HG03457 (cell line): ENCODE measurements around the gene FILIP1.

Experiments
- ATAC-seq: cut with Tn5 transposase; IDR thresholded peaks from one replicate; pipeline ENCODE4 v1.9.1; 2021; ENCODE audit warnings: moderate number of reproducible peaks; ENCODE audit not compliant: unreplicated experiment

FILIP1 gene

DNA sequence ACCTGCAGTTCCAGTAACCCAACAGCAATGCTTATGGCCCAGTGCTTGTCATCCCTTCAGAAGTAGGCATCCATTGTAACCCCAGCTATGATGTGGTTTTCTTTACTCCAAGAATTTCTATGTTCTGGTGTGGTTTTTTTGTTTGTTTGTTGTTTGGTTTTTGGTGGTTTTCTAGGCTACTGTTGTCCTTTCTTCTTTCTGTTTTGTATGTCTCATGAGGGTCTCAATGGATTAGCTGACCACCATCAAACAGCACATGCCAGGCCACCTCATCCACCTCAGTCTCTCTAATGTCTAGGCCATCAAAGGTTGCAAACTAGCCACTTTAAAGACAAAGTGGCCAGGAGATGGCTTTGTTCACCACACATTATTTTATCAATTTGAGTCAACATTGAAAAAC lies 149.6 kb downstream of the FILIP1 start:
- no peak for ATAC-seq

DNA sequence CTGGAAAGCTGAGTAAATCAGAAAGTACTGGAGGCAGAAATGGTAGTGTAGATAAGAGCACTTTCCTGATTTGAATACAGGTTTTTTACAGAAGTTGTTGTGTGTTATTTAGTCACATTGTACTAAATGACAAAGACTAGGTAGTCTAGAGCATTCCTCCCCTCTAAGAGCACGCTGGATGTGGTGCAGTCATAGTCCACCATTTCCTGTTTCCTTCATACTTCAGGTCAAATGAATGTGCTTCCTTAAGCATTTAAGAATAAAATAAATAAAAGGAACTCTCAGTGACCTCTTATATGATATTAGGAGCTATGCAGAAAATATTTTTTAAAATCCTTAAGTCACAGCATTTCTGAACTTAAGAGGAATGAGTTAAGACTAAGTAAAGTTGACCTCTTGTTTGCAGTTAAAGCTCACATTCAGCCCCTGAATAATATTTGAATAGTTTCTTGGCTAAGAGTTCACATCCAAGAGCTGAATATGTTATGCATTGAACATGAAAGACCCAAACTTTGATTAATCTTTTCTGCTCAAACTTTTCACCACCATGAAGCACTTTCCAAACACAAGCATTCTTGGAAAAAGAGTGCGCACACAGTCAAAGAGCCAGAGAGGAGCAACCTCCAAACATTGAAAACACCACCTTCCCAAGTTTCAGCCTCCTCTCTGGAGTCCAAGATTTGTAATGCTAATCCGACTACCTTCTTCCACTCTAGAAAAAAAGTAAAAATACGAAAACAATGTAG lies 155.6 kb downstream of the FILIP1 start:
- ATAC-seq = no peak

DNA sequence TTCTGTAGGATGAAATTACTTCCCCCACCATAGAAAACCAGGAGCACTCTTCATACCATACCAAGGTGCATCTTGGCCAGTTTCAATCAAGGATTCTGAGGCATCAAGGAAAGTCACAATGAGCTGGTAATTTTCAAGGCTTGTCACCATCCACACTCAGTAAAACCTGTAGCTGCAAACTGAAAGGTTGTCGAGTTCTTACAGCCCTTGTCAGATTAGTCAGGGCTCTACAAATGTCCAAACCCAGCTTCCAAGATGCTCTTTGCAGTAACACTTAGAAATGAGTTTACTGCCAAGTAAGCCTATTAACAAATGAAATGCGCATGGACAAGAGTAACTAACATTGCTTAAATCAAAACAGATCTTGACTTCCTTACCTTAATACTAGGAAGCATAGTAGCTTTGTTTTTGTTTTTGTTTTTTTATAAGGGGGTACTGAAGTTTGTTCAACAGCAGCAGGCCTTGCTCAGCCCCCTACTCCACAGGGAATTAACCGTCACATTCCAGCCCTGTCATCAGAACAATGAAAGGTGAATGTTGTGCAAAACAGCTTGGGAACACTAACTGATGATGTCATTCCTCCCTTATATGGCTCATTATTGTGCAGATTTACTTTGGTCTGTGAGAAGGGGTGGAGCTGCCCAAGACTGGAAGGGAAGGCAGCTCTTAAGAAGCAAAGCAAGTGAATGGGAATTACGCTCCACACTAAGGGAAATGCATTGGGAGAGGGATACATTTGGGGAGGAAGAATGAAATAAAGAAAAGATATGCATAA lies 159.1 kb downstream of the FILIP1 start:
- ATAC-seq = no peak

DNA sequence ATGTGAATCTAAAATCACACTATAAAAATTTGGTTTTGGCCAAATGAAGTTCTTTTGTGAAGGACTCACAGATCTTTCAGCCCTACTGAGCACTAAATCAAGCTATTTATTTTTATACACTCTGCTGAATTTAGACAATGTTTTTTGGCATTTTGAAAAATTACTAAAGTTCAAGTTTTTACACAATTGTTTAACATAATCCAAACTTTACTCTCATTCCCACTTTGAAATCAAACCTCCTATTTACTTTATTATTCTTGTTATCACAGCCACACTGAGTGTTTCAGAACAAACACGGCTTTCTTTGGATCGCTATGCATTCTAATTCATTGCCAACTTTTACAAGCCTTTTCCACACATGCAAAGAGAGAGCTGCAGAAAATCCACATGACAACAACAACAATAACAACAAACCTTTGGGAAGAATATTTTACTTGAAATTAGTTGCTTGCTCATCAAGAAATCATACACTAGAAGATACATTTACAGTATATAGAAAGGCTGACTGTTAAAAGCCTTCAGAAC lies 159.9 kb downstream of the FILIP1 start:
- ATAC-seq = no peak

DNA sequence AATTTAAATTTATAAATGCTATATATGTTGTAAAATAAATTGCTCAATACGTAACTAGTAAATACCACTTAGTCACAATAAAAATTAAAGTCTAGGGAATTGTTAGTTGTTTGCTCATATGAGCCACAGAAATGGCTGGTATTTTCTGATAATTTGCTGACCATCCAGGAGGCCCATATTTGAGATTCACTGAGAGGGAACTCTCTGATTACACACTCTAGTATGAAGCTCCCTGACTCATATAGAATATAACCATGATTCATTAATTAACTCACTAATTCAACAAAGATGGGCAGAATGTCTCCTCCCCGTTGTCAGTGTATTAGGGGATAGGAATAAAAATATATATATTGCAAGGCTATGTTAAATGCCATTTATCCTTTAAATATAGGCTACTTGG lies 162.4 kb downstream of the FILIP1 start:
- ATAC-seq = no peak

DNA sequence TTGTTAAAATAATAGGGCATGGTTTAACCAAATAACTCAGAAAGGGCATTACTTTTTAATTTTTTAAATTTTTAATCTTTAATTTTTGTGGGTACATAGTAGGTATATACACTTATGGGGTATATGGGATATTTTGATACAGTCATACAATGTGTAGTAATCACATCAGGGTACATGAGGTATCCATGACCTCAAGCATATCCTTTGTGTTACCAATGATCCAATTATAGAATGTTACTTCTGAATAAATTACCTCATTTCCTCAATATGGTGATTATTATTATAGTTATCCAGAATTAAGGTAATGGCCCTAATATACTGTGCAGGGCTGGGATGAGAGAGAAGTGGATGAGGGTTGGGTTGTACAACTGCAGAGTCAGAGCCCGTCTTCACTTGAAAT lies 163.9 kb downstream of the FILIP1 start:
- ATAC-seq = no peak

DNA sequence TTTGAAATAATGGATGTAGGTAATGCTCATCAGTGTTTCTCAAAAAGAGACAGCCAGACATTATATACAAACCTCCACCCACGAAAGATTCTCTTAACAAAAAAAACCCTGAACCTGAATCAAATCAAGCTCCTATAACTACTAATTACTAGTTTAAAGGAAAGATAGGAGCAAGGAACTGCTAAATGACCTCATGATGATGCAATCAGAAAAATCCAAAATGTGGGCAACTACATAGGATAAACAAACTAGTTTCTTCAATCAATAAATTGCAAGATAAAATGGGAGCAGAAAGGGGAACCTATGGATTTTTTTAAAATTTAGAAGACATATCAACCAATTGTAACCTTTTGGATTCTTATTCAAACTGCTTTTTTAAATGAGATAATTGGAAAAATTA lies 165.8 kb downstream of the FILIP1 start:
- no peak for ATAC-seq

DNA sequence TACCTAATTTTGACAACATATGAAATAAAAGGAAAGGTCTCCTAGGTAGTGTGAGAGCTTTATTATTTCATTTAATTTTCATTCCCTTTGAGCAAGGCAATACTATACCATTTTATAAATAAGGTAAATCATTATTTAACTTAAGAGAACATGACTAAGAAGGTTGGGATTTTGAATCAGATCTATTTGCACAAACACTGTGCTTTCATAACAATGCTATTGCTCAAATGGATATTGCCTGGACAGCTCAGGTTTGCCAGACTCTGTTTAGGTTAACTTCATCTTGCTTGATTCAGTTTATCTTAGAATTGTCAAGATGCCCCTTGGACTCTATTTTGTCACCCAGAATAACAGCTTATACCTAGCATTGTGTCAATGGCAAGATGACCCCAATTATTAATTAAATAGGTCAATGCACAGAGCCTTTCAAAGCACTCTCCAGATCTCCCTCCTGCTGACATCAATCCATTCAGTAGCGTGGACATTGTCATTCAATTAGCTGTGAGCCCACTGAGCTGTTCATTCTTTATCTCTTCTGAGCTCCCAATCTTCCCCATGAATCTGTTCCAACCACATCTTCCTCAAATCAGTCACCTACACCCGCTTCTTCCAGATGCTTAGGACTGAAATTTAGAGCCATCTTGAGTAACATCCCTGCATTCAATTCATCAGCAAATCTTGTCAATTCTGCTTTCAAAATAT lies 166.9 kb downstream of the FILIP1 start:
- ATAC-seq = no peak

DNA sequence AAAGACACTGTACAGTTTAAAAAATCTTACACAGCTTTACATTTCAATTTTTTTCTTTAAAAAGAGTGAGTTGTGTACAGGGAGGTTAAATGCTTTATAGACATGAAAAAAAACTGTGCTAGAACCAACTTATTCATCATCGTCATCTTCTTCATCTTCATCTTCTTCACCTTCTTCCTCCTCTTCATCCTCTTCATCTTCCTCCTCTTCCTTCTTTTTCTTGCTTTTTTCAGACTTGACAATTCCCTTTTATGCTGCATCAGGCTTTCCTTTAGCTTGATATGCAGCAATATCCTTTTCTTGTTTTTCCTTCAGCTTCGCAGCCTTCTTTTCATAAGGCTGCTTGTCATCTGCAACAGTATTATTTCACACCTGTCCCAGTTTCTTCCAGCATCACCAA lies 174.7 kb downstream of the FILIP1 start:
- no peak for ATAC-seq

DNA sequence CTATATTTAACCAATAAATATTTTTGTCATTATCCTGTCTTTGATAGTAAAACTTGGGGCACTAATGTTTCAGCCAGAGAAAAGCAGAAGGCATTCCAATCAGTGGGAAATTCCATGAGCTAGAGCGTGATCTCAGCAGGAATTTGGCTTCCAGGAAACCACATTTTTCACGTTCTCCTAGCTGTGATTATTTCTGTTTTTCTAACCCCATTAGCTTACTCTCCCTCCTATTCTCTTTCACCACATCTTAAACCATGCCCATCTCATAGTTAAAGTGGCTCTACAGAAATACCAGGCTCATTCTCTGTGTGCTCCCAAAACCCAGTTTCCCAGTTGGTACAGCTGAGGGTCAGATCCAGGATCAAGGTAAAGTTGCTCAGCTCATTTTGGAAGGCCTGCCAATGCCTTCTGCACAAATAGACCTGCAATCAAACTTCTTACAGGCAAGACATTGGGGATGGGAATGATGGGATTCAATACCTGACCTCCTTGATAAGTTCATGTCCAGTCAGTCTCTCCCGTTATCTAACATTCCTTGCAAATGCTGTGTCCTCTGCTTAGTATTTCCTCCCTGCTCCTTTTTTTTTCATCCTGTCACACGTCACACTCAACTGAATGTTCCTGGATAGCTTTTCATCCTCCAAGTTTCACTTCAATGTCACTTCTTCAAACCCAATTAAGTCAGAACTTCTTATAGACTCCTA lies 175.9 kb downstream of the FILIP1 start:
- ATAC-seq = no peak

DNA sequence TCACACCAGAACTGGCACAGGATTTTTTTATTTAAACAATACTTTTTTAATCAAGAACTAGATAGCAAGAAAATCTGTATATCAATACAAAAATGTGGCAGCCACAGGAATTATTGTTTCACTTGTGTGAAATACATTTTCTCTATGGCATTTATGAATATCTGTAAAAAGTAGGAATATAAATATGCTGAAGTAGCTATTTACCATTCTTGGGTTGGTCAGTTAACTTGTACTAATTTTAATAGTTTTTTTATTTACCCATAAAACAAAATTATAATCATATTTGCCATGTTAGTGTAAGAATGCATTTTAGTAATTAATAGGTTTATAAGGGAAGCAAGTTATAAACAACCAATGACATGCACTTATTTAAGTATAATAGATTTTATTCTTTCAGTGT lies 177.6 kb downstream of the FILIP1 start:
- ATAC-seq = no peak

DNA sequence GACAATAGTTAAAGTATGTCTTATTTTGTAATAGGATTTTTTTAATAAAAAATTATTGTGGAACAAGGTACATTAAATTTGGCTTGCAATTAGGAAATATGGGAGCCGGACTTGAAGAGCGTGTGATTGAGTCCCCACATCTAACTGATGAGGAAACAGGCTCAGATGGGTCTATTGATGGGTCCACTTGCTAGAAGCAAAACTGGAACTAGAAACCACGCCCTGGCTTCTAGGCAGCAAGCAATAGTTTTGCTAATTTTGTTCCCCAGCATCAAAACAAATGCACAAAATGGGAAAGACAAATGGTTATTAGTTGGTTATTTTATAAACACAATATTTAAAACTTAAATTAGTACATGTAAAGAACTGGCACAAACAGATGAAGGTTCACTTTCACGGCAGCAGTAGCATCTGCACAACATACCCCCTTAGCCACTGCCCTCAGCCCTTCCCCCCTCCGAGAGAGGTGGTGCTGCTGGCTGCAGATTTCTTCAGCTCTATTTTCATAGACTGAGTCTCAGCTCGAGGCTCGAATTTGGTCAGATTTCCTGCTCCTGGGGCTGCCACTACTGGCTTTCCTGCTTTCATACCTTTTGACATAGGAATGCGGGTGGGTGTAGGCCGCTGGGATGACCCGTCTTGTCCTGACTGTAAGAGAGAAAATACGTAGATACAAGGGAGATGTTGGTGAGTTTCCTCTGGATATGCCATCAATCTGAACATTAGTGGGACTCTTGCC lies 185.2 kb downstream of the FILIP1 start:
- ATAC-seq = no peak

DNA sequence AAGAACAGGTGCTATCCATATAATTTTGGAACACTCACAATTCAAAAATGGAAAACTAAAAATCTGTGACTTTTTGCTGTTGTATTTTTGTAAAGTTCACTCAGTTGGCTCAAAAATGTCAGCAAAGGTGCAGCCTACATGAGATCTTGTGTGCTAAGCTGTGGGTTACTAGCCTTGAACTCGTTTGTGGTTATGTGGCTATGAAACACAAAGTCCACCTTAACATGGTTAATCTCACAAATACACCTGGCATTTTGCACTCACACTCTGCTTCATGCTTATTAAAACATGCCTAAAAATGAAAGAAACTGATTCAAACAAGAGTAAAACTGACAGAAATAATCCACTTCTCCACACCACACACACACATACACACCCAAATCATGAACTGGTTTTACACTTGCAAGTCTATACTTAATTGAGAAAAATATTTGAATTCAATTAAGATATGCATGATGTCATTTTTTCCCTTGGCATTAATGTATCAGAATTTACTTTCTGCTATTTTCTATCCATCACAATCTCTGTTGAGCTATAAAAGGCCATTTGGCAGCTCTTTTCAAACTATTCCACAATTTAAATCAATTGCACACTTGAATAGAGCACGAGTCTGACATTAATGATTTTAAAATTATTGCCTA lies 186.1 kb downstream of the FILIP1 start:
- ATAC-seq = no peak

DNA sequence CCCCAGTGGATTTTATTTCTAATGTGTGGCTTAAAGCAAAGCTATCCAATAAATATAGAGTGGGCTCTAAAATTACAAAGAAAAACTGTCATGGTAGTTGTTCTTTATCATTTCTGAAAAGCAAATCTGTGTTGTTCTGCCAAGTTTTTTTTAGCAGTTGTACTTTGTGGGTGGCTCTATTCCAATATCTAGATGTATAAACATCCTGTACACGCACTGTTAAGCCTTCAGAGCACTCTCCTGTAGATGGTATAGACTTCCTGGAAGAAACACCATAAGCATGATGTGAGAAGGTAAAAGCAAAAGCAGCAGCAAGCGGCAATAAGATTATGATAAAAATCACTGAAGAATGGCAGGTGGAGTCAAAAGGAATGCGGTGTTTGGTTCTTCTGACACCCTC lies 187.5 kb downstream of the FILIP1 start:
- ATAC-seq = no peak

DNA sequence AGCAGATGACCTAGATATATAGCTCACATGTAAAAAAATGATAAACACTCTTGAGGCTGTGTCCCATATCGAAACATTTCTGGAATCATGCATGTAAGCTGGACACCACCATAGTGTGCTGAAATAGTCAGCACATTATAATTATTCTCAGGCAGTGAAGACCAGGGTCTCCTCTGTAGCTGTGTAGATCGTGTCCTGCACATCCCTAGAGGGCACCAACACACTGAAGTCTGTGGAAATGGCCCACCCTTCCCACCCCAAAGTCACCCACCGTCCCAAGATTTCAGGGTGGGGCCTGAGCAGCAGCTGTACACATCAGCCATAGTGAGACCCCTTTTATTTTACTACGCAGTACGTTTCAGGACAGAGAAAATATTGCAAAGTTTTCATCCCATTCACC lies 188.0 kb downstream of the FILIP1 start:
- ATAC-seq = no peak

DNA sequence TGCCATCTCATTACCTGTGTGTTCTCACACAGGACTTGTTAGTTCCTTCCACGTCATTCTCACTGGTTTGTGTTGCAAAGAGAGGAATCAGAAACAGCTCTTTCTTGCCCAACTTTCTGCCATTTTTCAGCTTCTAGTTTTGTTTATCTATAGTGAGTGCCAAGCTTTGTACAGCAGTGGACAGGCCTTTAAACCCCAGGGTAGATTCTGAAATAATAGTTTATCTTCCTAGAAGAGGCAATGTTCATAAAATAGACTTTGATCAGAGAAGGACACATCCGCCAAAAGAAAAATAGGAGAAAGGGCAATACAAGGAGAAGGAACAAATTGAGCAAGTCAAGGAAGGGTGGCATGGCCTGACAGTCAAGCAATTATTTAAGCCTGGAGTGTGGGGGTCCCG lies 191.3 kb downstream of the FILIP1 start:
- ATAC-seq = no peak

DNA sequence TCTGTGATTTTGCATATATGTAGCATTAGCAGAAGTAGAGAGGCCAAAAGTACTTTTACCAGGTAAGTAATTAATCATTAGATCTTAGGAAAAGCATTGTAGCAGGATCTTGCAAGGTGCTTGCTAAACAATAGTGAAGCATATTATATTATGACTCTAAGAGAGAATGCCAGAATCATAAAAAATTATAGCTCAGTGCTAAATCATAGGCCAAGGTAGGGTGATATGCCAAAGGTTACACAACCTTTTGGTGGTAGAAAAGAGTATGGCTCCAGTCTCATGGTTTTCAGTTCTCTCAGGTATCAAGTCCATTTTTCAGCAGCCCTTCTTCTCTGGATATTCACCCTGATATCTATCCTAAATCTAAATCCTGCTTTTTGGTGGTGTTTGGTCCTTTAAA lies 192.1 kb downstream of the FILIP1 start:
- ATAC-seq = no peak

DNA sequence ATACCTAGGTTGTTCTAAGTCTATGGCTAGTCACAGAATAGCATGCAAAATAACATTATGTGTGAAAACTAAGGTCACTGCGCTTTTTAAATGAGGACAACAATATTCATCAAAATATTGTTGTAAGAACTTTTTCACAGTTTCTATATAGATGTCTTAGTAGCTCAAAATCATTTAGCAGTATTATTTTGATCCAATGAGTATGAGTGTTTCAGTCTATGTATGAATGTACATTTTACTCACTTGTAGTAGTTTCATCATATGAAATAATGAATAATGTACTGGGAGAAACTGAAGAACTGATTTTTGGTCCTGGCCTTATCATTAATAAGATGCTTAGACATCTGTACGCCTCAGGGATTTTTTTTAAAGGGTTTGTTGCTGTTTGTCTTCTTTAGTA lies 192.5 kb downstream of the FILIP1 start:
- ATAC-seq = no peak

DNA sequence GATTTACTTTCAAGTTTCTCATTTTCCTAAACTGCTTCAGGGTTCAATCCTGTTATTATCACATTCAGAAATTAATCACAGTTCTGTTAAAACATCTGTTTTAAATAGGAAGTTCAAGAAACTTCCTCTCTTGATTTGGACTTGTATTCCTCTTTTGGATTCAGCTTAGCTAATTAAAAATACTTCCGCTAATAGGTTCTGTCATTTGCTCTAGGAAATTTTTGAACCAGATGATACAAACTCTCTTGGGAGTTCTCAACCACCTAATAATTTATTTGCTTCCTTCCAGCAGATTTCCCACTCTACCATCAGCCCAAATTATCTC lies 193.1 kb downstream of the FILIP1 start:
- no peak for ATAC-seq
